ENCODE measurements around the gene MS4A14.
"Not testable (repeated sequence)": the region's sequence is repeated elsewhere in the genome, so short reads cannot be mapped to it uniquely, and the experiment has no call there.

MS4A14 gene

GRCh38 chr11:60396382-60396781 is at the start of gene MS4A14:
Gene MS4A14 (plus strand): TSS chr11:60396459. CDS start chr11:60396579, 120 bp downstream.
- no peak for DNase-seq (ENCODE audit: low read depth in 2 of 2)

GRCh38 chr11:60347084-60347797 is 49.0 kb upstream of the MS4A14 start:
- DNase-seq (ENCODE audit: low read depth in 2 of 2), result no peak

GRCh38 chr11:60348116-60348515 is 48.1 kb upstream of the MS4A14 start:
- no peak for DNase-seq (ENCODE audit: low read depth in 2 of 2)

GRCh38 chr11:60349990-60350389 is 46.3 kb upstream of the MS4A14 start:
- no peak for DNase-seq (ENCODE audit: low read depth in 2 of 2)

- DNase-seq (ENCODE audit: low read depth in 2 of 2), result no peak
These were observed 38.5 kb upstream of the MS4A14 start for GRCh38 chr11:60357771-60358170.

GRCh38 chr11:60360621-60361020 is 35.6 kb upstream of the MS4A14 start:
- DNase-seq (ENCODE audit: low read depth in 2 of 2), result no peak

- no peak for DNase-seq (ENCODE audit: low read depth in 2 of 2)
These were observed 34.0 kb upstream of the MS4A14 start for GRCh38 chr11:60362241-60362640.

GRCh38 chr11:60363542-60364470 is 32.5 kb upstream of the MS4A14 start:
- peak; percentile 16 to 30 for DNase-seq (ENCODE audit: low read depth in 2 of 2)

GRCh38 chr11:60366262-60366904 is 29.9 kb upstream of the MS4A14 start:
- DNase-seq (ENCODE audit: low read depth in 2 of 2), result not testable (repeated sequence)

- DNase-seq (ENCODE audit: low read depth in 2 of 2), result no peak
These were observed 29.2 kb upstream of the MS4A14 start for GRCh38 chr11:60367009-60367408.

- DNase-seq (ENCODE audit: low read depth in 2 of 2), result no peak
These were observed 28.4 kb upstream of the MS4A14 start for GRCh38 chr11:60367896-60368295.

- no peak for DNase-seq (ENCODE audit: low read depth in 2 of 2)
These were observed 25.9 kb upstream of the MS4A14 start for GRCh38 chr11:60370252-60370810.

GRCh38 chr11:60370811-60371298 is 25.4 kb upstream of the MS4A14 start:
- no peak for DNase-seq (ENCODE audit: low read depth in 2 of 2)

GRCh38 chr11:60371386-60371785 is 24.9 kb upstream of the MS4A14 start:
- no peak for DNase-seq (ENCODE audit: low read depth in 2 of 2)

- DNase-seq (ENCODE audit: low read depth in 2 of 2), result no peak
These were observed 24.4 kb upstream of the MS4A14 start for GRCh38 chr11:60371854-60372253.

GRCh38 chr11:60372767-60373166 is 23.5 kb upstream of the MS4A14 start:
- no peak for DNase-seq (ENCODE audit: low read depth in 2 of 2)

GRCh38 chr11:60375316-60375715 is 20.9 kb upstream of the MS4A14 start:
- DNase-seq (ENCODE audit: low read depth in 2 of 2), result no peak

GRCh38 chr11:60376601-60377000 is 19.7 kb upstream of the MS4A14 start:
- DNase-seq (ENCODE audit: low read depth in 2 of 2), result no peak

- no peak for DNase-seq (ENCODE audit: low read depth in 2 of 2)
These were observed 18.7 kb upstream of the MS4A14 start for GRCh38 chr11:60377401-60378136.

GRCh38 chr11:60378354-60378753 is 17.9 kb upstream of the MS4A14 start, which contains the start of gene MS4A7:
Gene MS4A7 (plus strand): TSS chr11:60378532. CDS start chr11:60383142, 4,610 bp downstream.
- no peak for DNase-seq (ENCODE audit: low read depth in 2 of 2)
